ENCODE measurements around the gene RFTN1. TPM values are rescaled to one million over a fixed set of nuclear protein-coding genes. Genes with fewer than 3 reads are reported as not detected.

Gene RFTN1
- total RNA-seq, 1 donor, result 73.0 TPM

DNA sequence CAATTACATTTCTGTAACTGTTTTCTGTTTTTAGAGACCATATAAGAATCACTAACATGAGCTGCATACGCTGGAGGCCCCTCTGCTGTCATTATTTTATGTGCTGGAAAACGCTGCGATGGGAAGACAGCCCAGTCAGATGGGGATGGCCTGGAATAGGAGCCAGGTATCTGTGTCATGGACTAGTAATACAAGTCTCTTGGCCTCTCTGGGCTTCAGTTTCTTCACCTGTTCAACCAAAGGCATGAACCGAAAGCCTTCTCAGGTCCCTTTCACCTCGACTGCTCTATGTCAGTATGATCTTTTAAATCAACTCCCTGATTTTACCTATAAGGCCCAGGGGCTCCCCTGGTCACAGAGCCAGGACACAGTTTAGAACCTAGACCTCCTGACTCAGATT is 14.6 kb upstream of the RFTN1 start:
- TF ChIP-seq, protein P1, sequence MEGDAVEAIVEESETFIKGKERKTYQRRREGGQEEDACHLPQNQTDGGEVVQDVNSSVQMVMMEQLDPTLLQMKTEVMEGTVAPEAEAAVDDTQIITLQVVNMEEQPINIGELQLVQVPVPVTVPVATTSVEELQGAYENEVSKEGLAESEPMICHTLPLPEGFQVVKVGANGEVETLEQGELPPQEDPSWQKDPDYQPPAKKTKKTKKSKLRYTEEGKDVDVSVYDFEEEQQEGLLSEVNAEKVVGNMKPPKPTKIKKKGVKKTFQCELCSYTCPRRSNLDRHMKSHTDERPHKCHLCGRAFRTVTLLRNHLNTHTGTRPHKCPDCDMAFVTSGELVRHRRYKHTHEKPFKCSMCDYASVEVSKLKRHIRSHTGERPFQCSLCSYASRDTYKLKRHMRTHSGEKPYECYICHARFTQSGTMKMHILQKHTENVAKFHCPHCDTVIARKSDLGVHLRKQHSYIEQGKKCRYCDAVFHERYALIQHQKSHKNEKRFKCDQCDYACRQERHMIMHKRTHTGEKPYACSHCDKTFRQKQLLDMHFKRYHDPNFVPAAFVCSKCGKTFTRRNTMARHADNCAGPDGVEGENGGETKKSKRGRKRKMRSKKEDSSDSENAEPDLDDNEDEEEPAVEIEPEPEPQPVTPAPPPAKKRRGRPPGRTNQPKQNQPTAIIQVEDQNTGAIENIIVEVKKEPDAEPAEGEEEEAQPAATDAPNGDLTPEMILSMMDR (IDR thresholded peaks at IDR 0.05; ENCODE audit: insufficient read depth, low read depth, low read length), result no peak
- no peak for DNase-seq (ENCODE audit: low read depth)

DNA sequence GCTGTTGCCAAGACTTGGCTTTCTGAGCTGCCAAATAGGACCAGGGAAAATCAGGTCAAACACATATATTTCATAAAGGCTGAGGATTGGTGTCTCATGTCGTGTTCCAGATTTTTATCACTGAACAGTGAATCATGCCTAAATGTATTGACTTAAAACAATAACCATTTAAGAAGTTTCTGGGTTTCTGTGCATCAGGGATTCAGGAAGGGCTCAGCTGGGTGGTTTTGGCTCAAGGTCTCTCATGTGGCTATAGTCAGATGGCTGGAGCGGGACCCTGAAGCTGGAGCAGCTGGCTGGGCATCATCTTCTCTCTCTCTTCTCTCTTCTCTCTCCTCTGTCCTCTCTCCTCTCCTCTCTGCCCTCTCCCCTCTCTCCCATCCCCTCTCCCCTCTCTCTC is 10.7 kb upstream of the RFTN1 start:
- TF ChIP-seq, protein P1 (IDR thresholded peaks at IDR 0.05; ENCODE audit: insufficient read depth, low read depth, low read length), result no peak
- no peak for DNase-seq (ENCODE audit: low read depth)
- no peak overlapping the region for H3K4me3 ChIP-seq (ENCODE audit: low read depth, low read length)

More for the DNA sequence above, 14.6 kb upstream of the RFTN1 start:
- H3K4me3 ChIP-seq (ENCODE audit: low read depth, low read length), result no peak overlapping the region

DNA sequence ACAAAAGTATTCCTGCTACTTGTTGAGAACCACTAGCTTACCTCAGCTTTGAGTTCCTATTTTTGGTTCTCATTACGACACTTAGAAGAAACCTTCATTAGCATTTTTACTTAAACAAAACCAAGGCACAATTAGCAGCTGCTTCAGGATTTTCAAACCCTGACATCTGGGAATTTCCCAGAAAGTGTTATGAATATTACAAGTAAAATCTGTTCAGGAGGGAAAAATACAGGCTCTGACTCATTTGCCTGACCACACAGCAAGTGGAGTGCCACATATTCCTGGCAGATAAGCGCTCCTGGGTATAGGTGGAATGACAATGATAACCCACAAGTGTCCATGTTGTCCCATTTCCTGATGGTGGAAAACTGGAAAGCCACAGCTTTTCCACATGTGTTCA is 10.3 kb upstream of the RFTN1 start:
- no peak overlapping the region for H3K4me3 ChIP-seq (ENCODE audit: low read depth, low read length)
- TF ChIP-seq, protein P1 (IDR thresholded peaks at IDR 0.05; ENCODE audit: insufficient read depth, low read depth, low read length), result no peak
- DNase-seq (ENCODE audit: low read depth), result peak; percentile 51

DNA sequence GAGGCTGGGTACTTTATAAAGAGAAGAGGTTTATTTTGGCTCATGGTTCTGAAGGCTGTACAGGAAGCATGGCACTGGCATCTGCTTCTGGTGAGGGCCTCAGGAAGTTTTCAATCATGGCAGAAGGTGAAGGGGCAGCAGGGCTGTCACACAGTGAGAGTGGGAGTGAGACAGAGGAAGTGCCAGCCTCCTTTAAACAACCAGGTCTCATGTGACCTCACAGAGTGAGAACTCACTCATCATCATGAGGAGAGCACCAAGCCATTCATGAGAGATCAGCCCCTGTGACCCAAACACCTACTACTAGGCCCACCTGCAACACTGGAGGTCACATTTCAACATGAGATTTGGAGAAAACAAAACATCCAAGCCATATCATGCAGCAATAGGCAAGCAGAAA is 9.3 kb upstream of the RFTN1 start:
- no peak for DNase-seq (ENCODE audit: low read depth)
- TF ChIP-seq, protein P1 (IDR thresholded peaks at IDR 0.05; ENCODE audit: insufficient read depth, low read depth, low read length), result no peak
- H3K4me3 ChIP-seq (ENCODE audit: low read depth, low read length), result no peak overlapping the region

DNA sequence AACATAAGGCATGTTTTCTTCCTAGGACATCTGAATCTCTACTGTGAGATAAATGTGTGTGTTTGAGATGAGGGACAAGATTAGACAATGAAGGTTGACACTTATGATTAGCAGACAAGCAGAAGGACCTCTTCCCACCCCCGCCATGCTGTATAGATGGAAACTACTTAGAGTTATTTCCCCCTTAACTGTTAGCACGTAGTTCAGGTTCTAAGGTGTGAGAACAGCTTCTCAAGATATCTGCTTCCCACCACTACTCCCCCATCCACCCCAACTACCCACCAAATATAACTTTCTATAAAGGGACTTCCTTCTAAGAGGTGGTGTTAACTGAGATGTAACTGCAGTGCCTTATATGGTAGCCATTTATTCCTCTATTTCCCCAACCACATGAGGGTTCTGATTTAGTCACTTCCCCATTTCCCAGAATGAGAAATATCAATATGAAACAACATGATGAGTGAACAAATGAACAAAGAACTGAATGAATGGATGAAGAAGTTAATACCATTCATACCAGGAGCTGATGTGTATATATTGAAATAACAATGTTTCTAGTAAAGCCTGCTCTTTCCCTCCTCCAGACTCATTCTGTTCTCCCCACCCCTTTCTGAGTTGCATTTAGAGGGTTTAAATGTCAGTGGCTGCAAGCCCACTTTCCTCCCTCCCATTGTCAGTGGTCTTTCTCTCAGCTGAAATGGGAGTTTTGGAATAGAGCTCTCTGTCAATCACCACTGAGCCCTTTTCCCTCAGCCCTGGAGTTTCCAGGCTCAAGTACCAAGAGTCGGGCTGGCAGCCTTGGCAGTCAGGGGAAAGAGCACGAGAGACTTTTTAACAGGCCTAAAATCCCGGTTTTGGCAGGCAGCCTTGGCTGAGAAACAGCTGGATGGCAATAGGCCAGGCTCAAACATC is 7.7 kb upstream of the RFTN1 start:
- H3K4me3 ChIP-seq (ENCODE audit: low read depth, low read length), result no peak overlapping the region
- TF ChIP-seq, protein P1 (IDR thresholded peaks at IDR 0.05; ENCODE audit: insufficient read depth, low read depth, low read length), result no peak
- no peak for DNase-seq (ENCODE audit: low read depth)

DNA sequence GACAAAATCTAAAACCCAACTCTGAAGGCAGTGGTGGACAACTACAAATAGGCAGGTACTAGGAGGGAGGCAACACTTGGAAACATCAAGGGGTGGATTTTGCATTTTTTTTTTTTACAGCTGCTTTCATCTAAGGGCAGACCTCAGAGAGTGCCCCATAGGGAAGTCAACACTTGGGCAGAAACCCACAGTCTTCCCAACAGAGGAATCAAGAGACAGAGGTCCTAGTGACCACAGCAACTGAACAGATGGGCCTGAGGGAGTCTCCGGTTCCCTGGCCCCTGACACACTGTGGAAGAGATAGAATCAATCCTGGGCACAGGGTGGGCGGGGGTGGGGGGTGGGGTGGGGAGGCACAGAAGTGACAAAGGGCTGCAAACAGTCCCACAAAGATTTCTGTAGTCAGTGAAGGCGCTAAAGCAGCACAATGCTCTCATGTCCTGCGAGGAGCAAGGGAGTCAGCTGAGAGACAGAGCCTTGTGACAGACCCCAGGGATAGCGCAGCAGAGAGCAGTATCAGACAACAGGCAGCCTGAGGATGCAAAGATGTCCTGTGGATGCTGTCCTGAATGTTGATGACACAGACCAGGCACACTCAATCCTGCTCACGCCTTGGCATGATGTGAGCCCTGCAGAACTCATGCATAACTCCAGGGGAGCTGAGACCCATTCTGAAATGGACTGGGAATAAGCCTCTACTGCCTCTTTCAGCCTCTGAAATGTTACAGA is 6.9 kb upstream of the RFTN1 start:
- H3K4me3 ChIP-seq (ENCODE audit: low read depth, low read length), result no peak overlapping the region
- no peak for DNase-seq (ENCODE audit: low read depth)
- TF ChIP-seq, protein P1 (IDR thresholded peaks at IDR 0.05; ENCODE audit: insufficient read depth, low read depth, low read length), result no peak
